ENCODE data around the gene ATP2B1.

ATP2B1 gene

DNA sequence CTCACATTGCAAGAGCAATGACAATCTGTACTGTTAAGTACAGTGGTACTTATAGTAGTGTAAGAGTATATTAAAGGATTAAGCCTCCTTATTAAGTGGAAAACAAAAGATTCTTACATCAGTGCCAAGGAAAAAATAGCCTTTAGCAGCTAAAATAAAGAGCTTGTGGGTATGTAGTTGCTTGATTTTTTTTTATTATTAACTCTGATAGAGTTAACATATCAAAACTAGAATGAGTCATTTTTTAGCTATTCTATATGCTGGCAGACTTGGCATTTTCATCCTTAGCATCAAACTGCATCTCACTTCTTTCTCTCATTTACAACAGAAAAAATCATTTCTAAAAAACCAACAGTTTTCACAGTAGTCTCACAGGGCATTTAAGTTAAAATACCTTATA is 86.5 kb downstream of the ATP2B1 start:
- in situ Hi-C loops (cut with HindIII; ENCODE audit: low pct_ligation_motif_present, low sequenced_read_pairs) = no loop called here
- TF ChIP-seq, protein P1, sequence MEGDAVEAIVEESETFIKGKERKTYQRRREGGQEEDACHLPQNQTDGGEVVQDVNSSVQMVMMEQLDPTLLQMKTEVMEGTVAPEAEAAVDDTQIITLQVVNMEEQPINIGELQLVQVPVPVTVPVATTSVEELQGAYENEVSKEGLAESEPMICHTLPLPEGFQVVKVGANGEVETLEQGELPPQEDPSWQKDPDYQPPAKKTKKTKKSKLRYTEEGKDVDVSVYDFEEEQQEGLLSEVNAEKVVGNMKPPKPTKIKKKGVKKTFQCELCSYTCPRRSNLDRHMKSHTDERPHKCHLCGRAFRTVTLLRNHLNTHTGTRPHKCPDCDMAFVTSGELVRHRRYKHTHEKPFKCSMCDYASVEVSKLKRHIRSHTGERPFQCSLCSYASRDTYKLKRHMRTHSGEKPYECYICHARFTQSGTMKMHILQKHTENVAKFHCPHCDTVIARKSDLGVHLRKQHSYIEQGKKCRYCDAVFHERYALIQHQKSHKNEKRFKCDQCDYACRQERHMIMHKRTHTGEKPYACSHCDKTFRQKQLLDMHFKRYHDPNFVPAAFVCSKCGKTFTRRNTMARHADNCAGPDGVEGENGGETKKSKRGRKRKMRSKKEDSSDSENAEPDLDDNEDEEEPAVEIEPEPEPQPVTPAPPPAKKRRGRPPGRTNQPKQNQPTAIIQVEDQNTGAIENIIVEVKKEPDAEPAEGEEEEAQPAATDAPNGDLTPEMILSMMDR (IDR thresholded peaks at IDR 0.05; ENCODE audit: low read depth, low read length, missing control alignments) = no peak
- Histone ChIP-seq H3K27ac (no peak overlapping the region), H3K27me3 (replicated peaks) (no peaks in the 10 kb centered on the region), H3K36me3 (replicated peaks) (peaks cover 2% of the 10 kb centered on the region), H3K4me3 (ENCODE audit: low read depth, low read length) (no peak overlapping the region)
- no peak for DNase-seq

DNA sequence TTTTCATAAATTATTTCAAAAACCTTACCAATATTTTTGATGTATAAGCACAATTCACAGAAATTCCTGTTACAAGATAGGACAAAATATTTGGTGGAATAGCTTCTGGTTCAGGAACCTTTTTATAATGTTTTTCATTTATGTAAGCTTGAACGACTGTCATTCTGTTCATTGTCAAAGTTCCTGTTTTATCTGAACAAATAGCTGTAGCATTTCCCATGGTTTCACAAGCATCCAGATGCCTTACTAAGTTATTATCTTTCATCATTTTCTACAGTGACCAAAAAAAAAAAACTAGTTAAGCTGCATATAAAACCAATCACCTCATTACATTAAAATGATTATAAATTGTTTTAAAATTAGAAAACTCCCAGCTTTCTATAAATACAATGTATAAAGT is 87.1 kb downstream of the ATP2B1 start:
- Histone ChIP-seq H3K27ac (no peak overlapping the region), H3K36me3 (replicated peaks) (peaks cover 2% of the 10 kb centered on the region), H3K4me3 (ENCODE audit: low read depth, low read length) (no peak overlapping the region), H3K27me3 (replicated peaks) (no peaks in the 10 kb centered on the region)
- TF ChIP-seq, protein P1 (IDR thresholded peaks at IDR 0.05; ENCODE audit: low read depth, low read length, missing control alignments) = no peak
- in situ Hi-C loops (cut with HindIII; ENCODE audit: low pct_ligation_motif_present, low sequenced_read_pairs) = no loop called here
- no peak for DNase-seq

DNA sequence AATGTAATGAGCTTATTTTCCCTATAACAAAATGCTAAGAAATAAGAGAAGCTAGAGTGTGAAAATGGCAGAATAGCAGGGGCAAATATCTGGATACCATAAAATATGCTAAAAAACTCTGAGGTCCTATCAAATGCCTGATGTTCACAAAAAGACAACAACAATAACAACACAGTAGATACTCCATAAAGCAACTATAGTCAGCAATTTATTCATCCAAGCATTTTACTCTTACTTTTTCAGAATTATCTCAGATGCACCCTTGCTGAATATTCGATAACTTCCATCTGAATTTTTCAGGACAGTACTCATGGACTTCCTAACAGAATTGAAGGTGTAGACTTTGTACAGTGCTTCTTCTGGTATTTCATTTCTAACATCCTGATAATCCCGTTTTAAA is 88.9 kb downstream of the ATP2B1 start:
- TF ChIP-seq, protein P1 (IDR thresholded peaks at IDR 0.05; ENCODE audit: low read depth, low read length, missing control alignments) = no peak
- no peak for DNase-seq
- H3K36me3 ChIP-seq (replicated peaks) = no peaks in the 10 kb centered on the region
- in situ Hi-C loops (cut with HindIII; ENCODE audit: low pct_ligation_motif_present, low sequenced_read_pairs) = no loop called here
- no peak overlapping the region for H3K27ac ChIP-seq
- H3K4me3 ChIP-seq (ENCODE audit: low read depth, low read length) = no peak overlapping the region
- H3K27me3 ChIP-seq (replicated peaks) = no peaks in the 10 kb centered on the region

DNA sequence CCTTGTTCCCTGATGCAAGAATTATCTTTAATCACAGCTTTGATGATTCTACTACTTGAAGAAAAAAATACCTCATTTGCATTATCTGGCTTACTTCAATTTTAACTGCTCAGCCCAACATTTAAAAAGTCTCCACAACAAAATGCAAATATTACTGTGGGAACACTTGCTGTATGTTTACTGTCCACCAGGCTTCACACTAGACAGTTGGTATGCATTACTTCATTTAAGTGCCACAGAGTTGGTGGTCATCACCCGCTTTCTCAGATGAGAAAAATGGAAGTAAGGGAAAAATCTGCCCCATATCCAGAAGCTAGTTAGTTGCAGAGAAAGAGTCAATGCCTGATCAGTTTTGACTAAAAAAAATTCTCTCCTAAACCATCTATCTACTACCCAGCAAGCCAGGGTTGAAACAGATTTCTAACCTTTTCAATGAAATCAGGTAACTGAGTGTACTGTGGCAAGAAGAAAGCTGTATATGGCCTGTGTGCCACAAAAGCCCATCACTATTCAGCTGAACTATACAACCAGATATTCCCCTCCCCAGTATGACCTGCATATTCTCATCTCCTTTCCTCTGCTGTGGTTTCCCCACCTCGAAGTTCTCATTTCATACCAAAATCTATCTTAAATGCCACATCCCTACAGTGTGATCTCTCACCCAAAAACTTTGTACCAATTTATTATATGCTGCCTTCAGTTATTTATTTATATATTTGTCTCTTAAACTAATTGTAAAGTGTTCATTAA is 90.3 kb downstream of the ATP2B1 start:
- peak; percentile 1 for DNase-seq
- H3K36me3 ChIP-seq (replicated peaks) = peaks cover 3% of the 10 kb centered on the region

DNA sequence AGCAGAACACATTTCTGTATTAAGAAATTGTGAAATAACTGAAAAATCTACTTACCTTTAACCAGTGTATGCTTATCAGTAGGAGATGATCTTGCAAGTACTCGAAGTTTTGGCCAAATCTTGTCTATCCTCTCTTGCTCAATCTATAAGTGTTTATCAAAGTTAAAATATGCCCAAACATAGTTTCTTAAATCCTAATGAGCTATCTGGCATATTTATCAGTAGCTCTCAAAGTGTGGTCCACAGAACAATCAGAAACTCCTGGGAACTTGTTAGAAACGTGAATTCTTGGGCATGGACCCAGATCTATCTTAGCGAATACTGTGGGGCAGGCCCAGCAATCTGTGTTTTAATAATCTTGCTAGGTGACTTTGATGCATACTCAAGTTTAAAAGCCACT is 98.3 kb downstream of the ATP2B1 start:
- Histone ChIP-seq H3K27me3 (replicated peaks) (no peaks in the 10 kb centered on the region), H3K36me3 (replicated peaks) (peaks cover 3% of the 10 kb centered on the region), H3K4me3 (ENCODE audit: low read depth, low read length) (no peak overlapping the region), H3K27ac (no peak overlapping the region)
- in situ Hi-C loops (cut with HindIII; ENCODE audit: low pct_ligation_motif_present, low sequenced_read_pairs) = no loop called here
- no peak for DNase-seq
- TF ChIP-seq, protein P1 (IDR thresholded peaks at IDR 0.05; ENCODE audit: low read depth, low read length, missing control alignments) = no peak

More for the DNA sequence above, 90.3 kb downstream of the ATP2B1 start:
- TF ChIP-seq, protein P1 (IDR thresholded peaks at IDR 0.05; ENCODE audit: low read depth, low read length, missing control alignments) = no peak
- no peaks in the 10 kb centered on the region for H3K27me3 ChIP-seq (replicated peaks)
- H3K4me3 ChIP-seq (ENCODE audit: low read depth, low read length) = no peak overlapping the region
- in situ Hi-C loops (cut with HindIII; ENCODE audit: low pct_ligation_motif_present, low sequenced_read_pairs) = no loop called here
- no peak overlapping the region for H3K27ac ChIP-seq

DNA sequence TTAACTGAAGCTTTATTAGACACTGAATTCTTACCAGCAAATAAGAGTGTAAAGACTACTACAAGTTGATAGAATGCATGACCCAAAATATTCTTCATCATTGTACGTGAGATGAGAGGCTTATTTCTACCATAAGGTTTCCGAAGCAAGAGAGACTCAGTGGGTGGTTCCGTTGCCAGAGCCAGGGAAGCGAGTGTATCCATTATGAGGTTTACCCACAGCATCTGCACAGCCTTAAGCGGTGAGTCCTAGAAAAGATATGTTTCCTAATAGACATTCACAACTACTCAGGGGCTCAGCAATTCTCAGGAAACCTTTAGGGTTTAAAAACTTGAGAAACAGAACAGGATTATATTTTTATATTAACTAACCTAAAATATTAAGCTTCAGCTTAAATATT is 105.0 kb downstream of the ATP2B1 start:
- TF ChIP-seq, protein P1 (IDR thresholded peaks at IDR 0.05; ENCODE audit: low read depth, low read length, missing control alignments) = no peak
- Histone ChIP-seq H3K36me3 (replicated peaks) (peaks cover 2% of the 10 kb centered on the region), H3K4me3 (ENCODE audit: low read depth, low read length) (no peak overlapping the region), H3K27me3 (replicated peaks) (no peaks in the 10 kb centered on the region), H3K27ac (no peak overlapping the region)
- no peak for DNase-seq
- in situ Hi-C loops (cut with HindIII; ENCODE audit: low pct_ligation_motif_present, low sequenced_read_pairs) = no loop called here

Data from brain microvascular endothelial cell (primary cell).